CD4-positive, alpha-beta T cell treated with Interferon alpha-2 for 1 hour (primary cell): Measurements from ENCODE around the gene MDM4.

Experiments
- DNase-seq, 2 donors: peaks; one replicate each; pipeline ENCODE4 v3.0.0-alpha.2; 2020 to 2022

The MDM4 gene

GRCh38 chr1:204581759-204582158 lies 65.6 kb downstream of the MDM4 start:
- no peak for DNase-seq

GRCh38 chr1:204583909-204584632 lies 67.9 kb downstream of the MDM4 start:
- no peak for DNase-seq

GRCh38 chr1:204584699-204585372 lies 68.6 kb downstream of the MDM4 start:
- peak; percentile 15 to 37 for DNase-seq

GRCh38 chr1:204587621-204588020 lies 71.4 kb downstream of the MDM4 start:
- no peak for DNase-seq

GRCh38 chr1:204588826-204589225 lies 72.6 kb downstream of the MDM4 start:
- no peak for DNase-seq

- DNase-seq = no peak
Measured at GRCh38 chr1:204589409-204590038, 73.3 kb downstream of the MDM4 start.

GRCh38 chr1:204591473-204592090 lies 75.4 kb downstream of the MDM4 start:
- no peak for DNase-seq

GRCh38 chr1:204592246-204592948 lies 76.2 kb downstream of the MDM4 start:
- DNase-seq = no peak

- DNase-seq = no peak
Measured at GRCh38 chr1:204598319-204598969, 82.2 kb downstream of the MDM4 start.

- no peak for DNase-seq
Measured at GRCh38 chr1:204599098-204599497, 82.9 kb downstream of the MDM4 start.

GRCh38 chr1:204599596-204599995 lies 83.4 kb downstream of the MDM4 start:
- DNase-seq = no peak

- no peak for DNase-seq
Measured at GRCh38 chr1:204600203-204600602, 84.0 kb downstream of the MDM4 start.

- no peak for DNase-seq
Measured at GRCh38 chr1:204600968-204601367, 84.8 kb downstream of the MDM4 start.

- no peak for DNase-seq
Measured at GRCh38 chr1:204602111-204602579, 85.9 kb downstream of the MDM4 start.

- DNase-seq = no peak
Measured at GRCh38 chr1:204602871-204603542, 86.8 kb downstream of the MDM4 start.

- DNase-seq = no peak
Measured at GRCh38 chr1:204605791-204606190, 89.6 kb downstream of the MDM4 start.
